GM10266 (cell line): ENCODE results near the gene LAMTOR1.

Experiments used
- DNase-seq: peaks from one replicate; pipeline ENCODE4 v3.0.0; 2012; ENCODE audit errors: extremely low spot score
- CTCF ChIP-seq: IDR thresholded peaks from 2 replicates; pipeline ENCODE4 v1.5.1; 2012; ENCODE audit warnings: mild to moderate bottlenecking, low read depth; ENCODE audit not compliant: control insufficient read depth, insufficient read depth; ENCODE audit errors: missing control alignments

The LAMTOR1 gene

GRCh38 chr11:72081184-72081644, 21.9 kb downstream of the LAMTOR1 start:
- no peak for DNase-seq
- no peak for TF ChIP-seq CTCF

GRCh38 chr11:72080326-72081183, 22.5 kb downstream of the LAMTOR1 start, which contains the start of the genes LRRC51 and NUMA1:
LRRC51 (plus strand) TSS chr11:72080850; CDS start chr11:72089084, 8,234 bp downstream.
NUMA1 (minus strand) TSS chr11:72080542; CDS start chr11:72035943, 44,599 bp downstream.
- peak; percentile 90 for DNase-seq
- no peak for TF ChIP-seq CTCF

GRCh38 chr11:72079819-72080325, 23.2 kb downstream of the LAMTOR1 start:
- DNase-seq: no peak
- TF ChIP-seq CTCF: no peak

GRCh38 chr11:72078477-72078876, 24.6 kb downstream of the LAMTOR1 start:
- no peak for TF ChIP-seq CTCF
- no peak for DNase-seq

- TF ChIP-seq CTCF: no peak
- no peak for DNase-seq
Measured at GRCh38 chr11:72075756-72076155, 27.3 kb downstream of the LAMTOR1 start.

- DNase-seq: no peak
- peak; percentile 55 for TF ChIP-seq CTCF
Measured at GRCh38 chr11:72075109-72075508, 28.0 kb downstream of the LAMTOR1 start.

GRCh38 chr11:72072348-72072747, 30.7 kb downstream of the LAMTOR1 start:
- no peak for DNase-seq

More at GRCh38 chr11:72072348-72072747, 30.7 kb downstream of the LAMTOR1 start:
- no peak for TF ChIP-seq CTCF
